ENCODE results near the gene ADGB. TPM values are rescaled to one million over a fixed set of nuclear protein-coding genes. Genes with fewer than 3 reads are reported as not detected.
"Not testable (repeated sequence)": the region's sequence is repeated elsewhere in the genome, so short reads cannot be mapped to it uniquely, and the experiment has no call there.

The ADGB gene
- total RNA-seq, 4 donors from 2014 or later = not detected

GRCh38 chr6:146795479-146796133 is 196.8 kb downstream of the ADGB start:
- ATAC-seq = no peak
- H3K27ac ChIP-seq = no peak overlapping the region
- intact Hi-C loops (cut with DNase I; ENCODE audit: low total_unique reads) (no loop called here), in situ Hi-C loops (cut with MboI; ENCODE audit: low sequenced_read_pairs in 4 of 4) (no loop called here)
- H3K36me3 ChIP-seq = no peaks in the 10 kb centered on the region
- no peaks in the 10 kb centered on the region for H3K9me3 ChIP-seq
- H3K27me3 ChIP-seq = no peaks in the 10 kb centered on the region
- DNase-seq = no peak
- H3K4me3 ChIP-seq = no peak overlapping the region
- no peaks in the 10 kb centered on the region for H3K4me1 ChIP-seq
- TF ChIP-seq POLR2A (IDR thresholded peaks at IDR 0.05) (no peak), CTCF (IDR thresholded peaks at IDR 0.05 in 4 of 5, conservative IDR thresholded peaks at IDR 0.05 in 1 of 5) (no peak)

- intact Hi-C loops (cut with DNase I; ENCODE audit: low total_unique reads); in situ Hi-C loops (cut with MboI; ENCODE audit: low sequenced_read_pairs in 4 of 4); H3K36me3 ChIP-seq: not testable (repeated sequence)
These were observed 204.4 kb downstream of the ADGB start for GRCh38 chr6:146803167-146803566.

GRCh38 chr6:146803601-146804000 is 204.8 kb downstream of the ADGB start:
- DNase-seq (no peak), ATAC-seq (no peak)
- Histone ChIP-seq H3K27me3 (no peaks in the 10 kb centered on the region), H3K27ac (no peak overlapping the region), H3K36me3 (no peaks in the 10 kb centered on the region), H3K4me1 (no peaks in the 10 kb centered on the region), H3K9me3 (no peaks in the 10 kb centered on the region), H3K4me3 (no peak overlapping the region)
- intact Hi-C loops (cut with DNase I; ENCODE audit: low total_unique reads) (no loop called here), in situ Hi-C loops (cut with MboI; ENCODE audit: low sequenced_read_pairs in 4 of 4) (no loop called here)
- TF ChIP-seq POLR2A (IDR thresholded peaks at IDR 0.05) (no peak), CTCF (IDR thresholded peaks at IDR 0.05 in 4 of 5, conservative IDR thresholded peaks at IDR 0.05 in 1 of 5) (no peak)

More at GRCh38 chr6:146803167-146803566, 204.4 kb downstream of the ADGB start:
- ATAC-seq, H3K4me1 ChIP-seq, H3K27me3 ChIP-seq, DNase-seq, H3K9me3 ChIP-seq, H3K27ac ChIP-seq, H3K4me3 ChIP-seq: not testable (repeated sequence)

- H3K27ac ChIP-seq = no peak overlapping the region
- in situ Hi-C loops (cut with MboI; ENCODE audit: low sequenced_read_pairs in 4 of 4) (no loop called here), intact Hi-C loops (cut with DNase I; ENCODE audit: low total_unique reads) (no loop called here)
- no peak overlapping the region for H3K4me3 ChIP-seq
- ATAC-seq (no peak), DNase-seq (no peak)
- H3K27me3 ChIP-seq = no peaks in the 10 kb centered on the region
- H3K9me3 ChIP-seq = no peaks in the 10 kb centered on the region
- no peaks in the 10 kb centered on the region for H3K36me3 ChIP-seq
- TF ChIP-seq CTCF (IDR thresholded peaks at IDR 0.05 in 4 of 5, conservative IDR thresholded peaks at IDR 0.05 in 1 of 5) (no peak), POLR2A (IDR thresholded peaks at IDR 0.05) (no peak)
- H3K4me1 ChIP-seq = no peaks in the 10 kb centered on the region
These were observed 207.0 kb downstream of the ADGB start for GRCh38 chr6:146805546-146806325.

- H3K36me3 ChIP-seq; intact Hi-C loops (cut with DNase I; ENCODE audit: low total_unique reads); H3K27ac ChIP-seq; H3K4me3 ChIP-seq; in situ Hi-C loops (cut with MboI; ENCODE audit: low sequenced_read_pairs in 4 of 4); ATAC-seq; H3K9me3 ChIP-seq; H3K27me3 ChIP-seq; H3K4me1 ChIP-seq; DNase-seq: not testable (repeated sequence)
These were observed 210.2 kb downstream of the ADGB start for GRCh38 chr6:146809014-146809413.

- H3K36me3 ChIP-seq; ATAC-seq; in situ Hi-C loops (cut with MboI; ENCODE audit: low sequenced_read_pairs in 4 of 4); DNase-seq; H3K4me1 ChIP-seq; intact Hi-C loops (cut with DNase I; ENCODE audit: low total_unique reads); H3K9me3 ChIP-seq; H3K27me3 ChIP-seq; H3K4me3 ChIP-seq; H3K27ac ChIP-seq: not testable (repeated sequence)
These were observed 214.1 kb downstream of the ADGB start for GRCh38 chr6:146812811-146813321.

Data from gastrocnemius medialis (tissue), 4 donors.